Measurements from ENCODE around the gene ZBTB7C. TPM values are rescaled to one million over a fixed set of nuclear protein-coding genes. Genes with fewer than 3 reads are reported as not detected.

The ZBTB7C gene
- total RNA-seq, 1 experiment from 2014 or later, result 0.33 TPM

GRCh38 chr18:48450685-48451084 is 41.5 kb upstream of the ZBTB7C start:
- Histone ChIP-seq H3K56ac (ENCODE audit: insufficient read length, low read depth, low read length) (no peak overlapping the region), H3K9me3 (ENCODE audit: control insufficient read depth, low read depth, low read length) (no peaks in the 10 kb centered on the region), H2AFZ (ENCODE audit: low read length) (no peak overlapping the region), H2BK12ac (ENCODE audit: insufficient read length, low read depth, low read length) (no peak overlapping the region), H3T11ph (ENCODE audit: low read length) (no peak overlapping the region), H3K79me1 (ENCODE audit: insufficient read depth, low read depth, low read length, poor library complexity, severe bottlenecking) (no peaks in the 10 kb centered on the region), H3K14ac (ENCODE audit: insufficient read depth, low read length) (no peak overlapping the region), H3K23ac (ENCODE audit: insufficient read length, low read depth, low read length) (no peak overlapping the region), H3K27ac (ENCODE audit: insufficient read length, low read depth, low read length) (no peak overlapping the region), H2AK5ac (ENCODE audit: insufficient read length, low read length) (no peak overlapping the region), H3K4me1 (ENCODE audit: insufficient read depth, low read length) (no peaks in the 10 kb centered on the region), H3K4ac (ENCODE audit: low read depth, low read length) (no peak overlapping the region), H4K91ac (ENCODE audit: insufficient read length, low read depth, low read length) (no peak overlapping the region), H2BK120ac (ENCODE audit: low read depth, low read length, poor library complexity, severe bottlenecking) (no peak overlapping the region), H3K4me2 (ENCODE audit: insufficient read depth, insufficient read length, low read length) (no peak overlapping the region), H2BK5ac (ENCODE audit: insufficient read length, low read length) (no peak overlapping the region), H3K18ac (ENCODE audit: insufficient read length, low read depth, low read length) (no peak overlapping the region), H3K9ac (ENCODE audit: extremely low read depth, insufficient read length, low read length) (no peak overlapping the region), H3K23me2 (ENCODE audit: insufficient read length, low read depth, low read length, poor library complexity, severe bottlenecking) (no peaks in the 10 kb centered on the region), H3K27me3 (ENCODE audit: insufficient read depth, low read length) (no peaks in the 10 kb centered on the region), H3K79me2 (ENCODE audit: insufficient read depth, low read length) (peaks cover 2% of the 10 kb centered on the region; the same call in 1 of the 2 replicates), H4K8ac (replicated peaks; ENCODE audit: insufficient read length, low read depth, low read length) (no peak overlapping the region), H4K20me1 (ENCODE audit: control insufficient read depth, insufficient read depth, insufficient read length) (no peaks in the 10 kb centered on the region), H2BK15ac (ENCODE audit: low read depth, low read length) (no peak overlapping the region), H2BK20ac (ENCODE audit: low read depth, low read length, poor library complexity, severe bottlenecking) (no peak overlapping the region), H4K5ac (ENCODE audit: insufficient read length, low read depth, low read length) (no peak overlapping the region)
- TF ChIP-seq, protein P1, sequence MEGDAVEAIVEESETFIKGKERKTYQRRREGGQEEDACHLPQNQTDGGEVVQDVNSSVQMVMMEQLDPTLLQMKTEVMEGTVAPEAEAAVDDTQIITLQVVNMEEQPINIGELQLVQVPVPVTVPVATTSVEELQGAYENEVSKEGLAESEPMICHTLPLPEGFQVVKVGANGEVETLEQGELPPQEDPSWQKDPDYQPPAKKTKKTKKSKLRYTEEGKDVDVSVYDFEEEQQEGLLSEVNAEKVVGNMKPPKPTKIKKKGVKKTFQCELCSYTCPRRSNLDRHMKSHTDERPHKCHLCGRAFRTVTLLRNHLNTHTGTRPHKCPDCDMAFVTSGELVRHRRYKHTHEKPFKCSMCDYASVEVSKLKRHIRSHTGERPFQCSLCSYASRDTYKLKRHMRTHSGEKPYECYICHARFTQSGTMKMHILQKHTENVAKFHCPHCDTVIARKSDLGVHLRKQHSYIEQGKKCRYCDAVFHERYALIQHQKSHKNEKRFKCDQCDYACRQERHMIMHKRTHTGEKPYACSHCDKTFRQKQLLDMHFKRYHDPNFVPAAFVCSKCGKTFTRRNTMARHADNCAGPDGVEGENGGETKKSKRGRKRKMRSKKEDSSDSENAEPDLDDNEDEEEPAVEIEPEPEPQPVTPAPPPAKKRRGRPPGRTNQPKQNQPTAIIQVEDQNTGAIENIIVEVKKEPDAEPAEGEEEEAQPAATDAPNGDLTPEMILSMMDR (conservative IDR thresholded peaks at IDR 0.05), result no peak
- H3K4me1 Mint-ChIP-seq, result peaks cover 6 to 12% of the 10 kb centered on the region in 2 experiments
- no peaks in the 10 kb centered on the region for H3K36me3 Mint-ChIP-seq (ENCODE audit: insufficient read depth in 1 of 3, low read depth in 3 of 3)
- no CpG with 5 or more reads among the region's 2 CpGs for WGBS (ENCODE audit: extremely low coverage, insufficient read length, low lambda C conversion rate)
- H3K9me3 Mint-ChIP-seq, result no peaks in the 10 kb centered on the region
- no peak overlapping the region; a peak in 1 of 7 replicates for H3K27ac Mint-ChIP-seq
- peaks cover 7% of the 10 kb centered on the region for H3K27me3 Mint-ChIP-seq (ENCODE audit: low read depth)
- H3K4me3 Mint-ChIP-seq, result no peak overlapping the region
- no peak for DNase-seq

All from H9 (cell line).